Endothelial cell of umbilical vein (primary cell): ENCODE measurements around the gene CCNC.

ENCODE experiments used
- CTCF ChIP-seq, 2 donors: IDR thresholded peaks; 1 replicate in 1 of 2; 2 replicates in 1 of 2; pipeline ENCODE4 v1.5.1; 2011; ENCODE audit warnings: low read length in 2 of 2, mild to moderate bottlenecking in 2 of 2, moderate library complexity in 2 of 2, control low read depth in 1 of 2, inconsistent platforms in 1 of 2, low read depth in 1 of 2; ENCODE audit not compliant: insufficient read depth in 1 of 2; ENCODE audit errors: extremely low read depth in 1 of 2
- TF ChIP-seq, protein P1 (sequence below): IDR thresholded peaks from 2 replicates; pipeline ENCODE4 v1.6.1; 2011; ENCODE audit not compliant: insufficient read depth, insufficient read length

GRCh38 chr6:99591673-99592364 is 23.4 kb upstream of the CCNC start:
- TF ChIP-seq, protein P1, sequence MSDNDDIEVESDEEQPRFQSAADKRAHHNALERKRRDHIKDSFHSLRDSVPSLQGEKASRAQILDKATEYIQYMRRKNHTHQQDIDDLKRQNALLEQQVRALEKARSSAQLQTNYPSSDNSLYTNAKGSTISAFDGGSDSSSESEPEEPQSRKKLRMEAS: no peak
- TF ChIP-seq CTCF (IDR thresholded peaks at IDR 0.05; ENCODE audit: extremely low read depth in 1 of 2, insufficient read depth in 1 of 2, low read depth in 1 of 2, low read length in 2 of 2): no peak
